Activated CD4-positive, CD25-positive, alpha-beta regulatory T cell treated with anti-CD3 and anti-CD28 coated beads, Interleukin-2, amount 50 U/mL, for 24 hours (primary cell): ENCODE measurements around the gene AOAH.

ENCODE experiments used
- ATAC-seq, 2 donors: fragments of 150-1000 bp; cut with Tn5 transposase; one replicate each; pipeline ENCODE4 v1.10.0; 2021; ENCODE audit warnings: mild to moderate bottlenecking in 1 of 2, moderate library complexity in 1 of 2

Gene AOAH

GRCh38 chr7:36723951-36724664, at the start of gene AOAH:
AOAH (minus strand) TSS chr7:36724494; CDS start chr7:36724148, 346 bp downstream.
- peak; percentile 82 to 84 for ATAC-seq

DNA sequence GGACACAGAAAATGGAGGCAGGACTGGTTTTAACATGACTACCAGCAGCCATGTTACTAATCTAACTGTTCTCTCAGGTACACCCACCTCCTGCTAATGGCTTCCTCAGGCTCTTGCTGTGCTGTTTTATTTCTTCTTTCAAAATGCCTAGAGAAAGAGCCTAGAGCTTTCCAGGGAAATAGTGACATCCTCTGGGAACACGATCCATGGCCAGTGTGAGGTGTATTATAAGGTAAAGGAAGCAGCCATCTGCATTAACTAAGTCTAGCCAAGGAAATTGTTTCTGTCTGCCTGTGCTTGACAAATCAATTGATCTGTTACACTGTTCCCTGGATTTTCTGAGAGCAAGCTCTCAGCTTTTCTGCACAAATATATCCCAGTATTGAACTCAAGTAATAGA, 42.2 kb upstream of the AOAH start:
- no peak for ATAC-seq

- no peak for ATAC-seq
These were observed 41.3 kb upstream of the AOAH start for GRCh38 chr7:36765605-36766004.

DNA sequence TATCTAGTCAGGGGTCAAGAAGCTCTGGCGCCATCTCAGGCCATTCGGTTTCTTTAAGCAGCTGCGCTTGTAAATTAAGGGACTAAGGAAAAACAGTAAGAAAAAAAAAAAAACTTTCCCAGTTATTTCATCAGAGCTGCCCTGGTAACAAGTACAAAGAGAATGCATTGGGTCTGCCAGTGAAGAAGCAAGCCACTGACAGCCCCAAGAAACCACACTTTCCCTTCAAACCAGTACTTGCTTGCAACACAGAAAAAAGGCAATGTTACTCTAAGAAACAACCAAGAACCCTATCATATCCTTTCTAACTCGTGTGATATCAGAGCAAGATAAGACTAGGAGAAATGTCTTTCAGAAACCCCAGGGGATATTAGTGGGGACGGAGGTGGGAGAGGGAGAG, 40.6 kb upstream of the AOAH start:
- ATAC-seq: no peak

DNA sequence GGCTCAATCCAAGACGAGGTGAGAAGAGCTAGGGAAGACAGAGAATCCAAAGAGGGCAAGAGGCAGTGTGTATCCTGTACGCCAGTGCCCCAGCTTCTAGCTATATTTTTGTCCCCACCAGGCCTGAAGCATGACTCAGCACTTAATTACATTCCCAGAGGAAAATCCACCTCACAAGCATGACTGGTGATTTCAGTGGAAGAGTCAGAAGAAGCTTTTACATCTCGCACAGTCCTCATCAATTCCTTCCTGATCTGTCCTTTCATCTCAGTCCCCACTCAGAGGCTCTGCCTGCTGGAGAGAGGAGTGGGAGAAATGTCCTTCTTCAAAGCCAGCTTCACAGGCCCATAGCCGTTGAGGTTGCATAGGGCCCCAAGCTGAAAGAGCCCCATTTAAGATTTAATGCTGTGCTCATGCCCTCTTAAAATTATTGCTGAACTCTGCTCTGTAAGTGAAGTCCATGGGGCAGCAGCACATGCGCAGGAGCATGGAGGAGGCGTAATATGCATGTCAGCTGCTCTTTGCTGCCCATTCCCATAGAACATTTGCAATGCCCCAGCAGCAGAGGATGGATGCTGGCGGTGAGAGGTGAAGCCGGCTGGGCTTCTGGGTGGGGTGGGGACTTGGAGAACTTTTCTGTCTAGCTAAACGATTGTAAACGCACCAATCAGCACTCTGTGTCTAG, 39.0 kb upstream of the AOAH start:
- no peak for ATAC-seq

- ATAC-seq: no peak
These were observed 38.1 kb upstream of the AOAH start for GRCh38 chr7:36762394-36762793.

DNA sequence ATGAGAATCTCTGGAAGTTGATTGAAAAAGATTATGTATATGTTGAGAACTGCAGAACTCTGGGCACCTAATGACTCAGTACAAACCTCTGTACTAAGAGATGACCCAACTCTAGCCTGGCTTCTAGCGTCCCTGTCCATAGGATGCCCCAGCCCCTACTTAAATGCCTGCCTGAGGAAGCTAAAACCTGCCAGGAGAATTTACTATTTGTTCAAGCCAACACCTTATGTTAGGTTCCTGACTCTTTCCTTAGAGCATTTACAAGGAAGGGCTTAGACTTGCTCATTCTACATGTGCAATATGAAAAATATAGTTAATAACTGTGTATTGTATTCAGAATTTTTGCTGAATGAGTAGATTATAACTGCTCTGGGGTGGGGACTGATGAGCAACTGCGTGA, 37.5 kb upstream of the AOAH start:
- no peak for ATAC-seq

GRCh38 chr7:36760856-36761762, 36.8 kb upstream of the AOAH start:
- ATAC-seq: no peak

- no peak for ATAC-seq
These were observed 34.6 kb upstream of the AOAH start for GRCh38 chr7:36758879-36759278.

- no peak for ATAC-seq
These were observed 31.2 kb upstream of the AOAH start for GRCh38 chr7:36755484-36755883.

- no peak for ATAC-seq
These were observed 27.9 kb upstream of the AOAH start for GRCh38 chr7:36752026-36752711.

DNA sequence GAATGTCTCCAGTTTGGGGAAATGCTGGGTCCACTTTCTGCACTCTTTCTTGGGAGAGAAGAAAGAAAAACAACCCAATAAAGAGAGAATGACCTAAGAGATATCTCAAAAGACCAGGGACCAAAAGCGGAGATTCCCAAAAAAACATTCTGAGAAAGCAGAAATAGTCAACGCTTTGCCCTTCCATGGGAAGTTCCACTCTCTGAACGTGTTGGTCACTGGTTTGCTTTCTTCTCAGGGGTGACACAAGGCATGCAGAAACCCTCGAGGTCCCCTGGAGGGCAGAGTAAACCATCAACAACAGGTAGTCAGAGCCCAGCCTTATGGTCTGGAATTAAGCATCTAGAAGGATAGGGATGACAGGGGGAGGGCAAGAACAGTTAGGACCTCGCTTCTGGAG, 26.2 kb upstream of the AOAH start:
- no peak for ATAC-seq

GRCh38 chr7:36749282-36749960, 25.1 kb upstream of the AOAH start:
- ATAC-seq: no peak

GRCh38 chr7:36748017-36748487, 23.8 kb upstream of the AOAH start:
- no peak for ATAC-seq

GRCh38 chr7:36747280-36748016, 23.2 kb upstream of the AOAH start:
- ATAC-seq: no peak

GRCh38 chr7:36746347-36746746, 22.1 kb upstream of the AOAH start:
- no peak for ATAC-seq

GRCh38 chr7:36742911-36743775, 18.8 kb upstream of the AOAH start:
- ATAC-seq: peak; percentile 28 to 38

DNA sequence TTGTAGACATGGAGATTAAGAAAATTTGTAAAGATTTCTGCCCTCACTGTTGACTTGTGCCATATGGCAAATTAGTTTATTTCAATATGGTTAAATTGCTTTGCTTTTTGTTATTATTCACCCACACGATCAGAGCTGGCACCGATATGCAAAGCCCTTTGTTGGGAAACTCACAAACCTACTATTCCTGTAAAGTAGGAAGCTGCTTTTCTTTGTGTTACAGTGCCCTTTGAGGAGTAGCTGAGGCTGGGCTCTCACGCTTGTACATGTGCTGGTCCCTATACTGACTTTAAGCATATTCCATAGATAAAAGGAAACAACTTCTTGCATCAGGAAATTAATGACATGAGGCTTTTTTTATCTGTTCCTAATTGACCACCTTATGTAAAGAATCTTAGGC, 17.6 kb upstream of the AOAH start:
- no peak for ATAC-seq

- no peak for ATAC-seq
These were observed 15.1 kb upstream of the AOAH start for GRCh38 chr7:36739351-36739750.

DNA sequence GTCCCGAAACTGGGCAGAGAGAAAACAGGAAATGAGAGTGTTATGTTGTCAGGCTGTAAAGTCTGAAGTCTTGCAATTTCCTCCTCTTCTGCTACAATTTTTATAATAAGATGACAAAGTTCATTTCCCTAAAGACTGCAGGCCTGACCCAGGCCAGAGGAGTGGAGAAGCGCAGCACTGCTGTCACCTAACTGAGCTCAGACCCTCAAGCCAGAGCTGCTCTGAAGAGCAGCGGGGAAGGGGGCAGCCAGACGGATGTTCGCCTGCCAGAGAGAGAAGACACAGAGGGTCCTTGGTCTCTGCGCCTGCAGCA, 12.6 kb upstream of the AOAH start:
- ATAC-seq: peak; percentile 33 to 41
